ENCODE results near the gene MAB21L4. TPM values are rescaled to one million over a fixed set of nuclear protein-coding genes. Genes with fewer than 3 reads are reported as not detected.

The MAB21L4 gene
- polyA plus RNA-seq, 1 experiment, result not detected

DNA sequence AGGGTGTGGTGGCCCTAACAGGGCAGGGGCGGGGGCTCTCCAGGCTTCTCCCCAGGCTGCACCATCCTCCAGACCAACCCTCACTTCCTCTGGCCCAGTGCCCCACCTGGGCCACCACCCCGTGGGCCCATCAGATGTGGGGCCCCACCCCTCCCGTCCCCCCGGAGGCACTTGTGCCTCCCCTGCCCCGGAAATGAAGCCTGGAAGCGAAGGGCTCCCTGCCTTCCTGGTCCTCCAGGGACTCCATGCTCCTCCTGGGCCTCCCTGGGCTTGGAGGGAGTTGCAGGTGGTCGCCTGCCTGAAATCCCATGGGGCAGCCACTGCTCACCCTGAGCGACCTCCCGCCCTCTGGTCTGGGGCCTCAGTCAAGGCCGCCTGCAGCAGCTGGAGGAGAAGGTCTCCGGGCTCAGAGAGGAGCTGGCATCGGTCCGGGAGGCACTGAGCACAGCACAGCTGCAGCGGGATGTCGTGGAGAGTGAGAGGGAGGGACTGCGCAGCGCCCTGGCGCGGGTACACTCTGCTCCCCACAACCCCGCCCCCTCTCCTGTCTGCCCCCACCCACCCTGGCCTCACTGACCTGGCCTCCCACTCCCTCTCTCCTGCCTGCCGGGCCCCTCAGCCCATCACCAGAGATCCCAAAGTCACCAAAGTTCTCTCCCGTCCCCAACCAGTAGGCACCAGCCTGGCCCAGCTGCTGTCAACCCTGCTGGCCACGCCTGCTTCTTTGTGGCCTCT is 38.2 kb upstream of the MAB21L4 start:
- Histone ChIP-seq H3K9me3 (ENCODE audit: control insufficient read depth, insufficient read depth, low read length) (peaks cover 4% of the 10 kb centered on the region), H3K4me3 (ENCODE audit: low read depth, low read length) (no peak overlapping the region), H3K27ac (ENCODE audit: low read depth, low read length) (no peak overlapping the region), H3K27me3 (ENCODE audit: control insufficient read depth, insufficient read depth, low read length) (peaks cover 29% of the 10 kb centered on the region)
- ChIA-PET CTCF (interaction anchor here (0.6 kb wide), 1 partner anchor 144 kb away, joined by 3 read pairs; no protein-coding TSS in a partner anchor), POLR2A (no interaction called here)
- TF ChIP-seq CTCF (IDR thresholded peaks at IDR 0.05; ENCODE audit: low read depth, low read length), result no peak
- no peak for DNase-seq (ENCODE audit: low read depth, low spot score)

DNA sequence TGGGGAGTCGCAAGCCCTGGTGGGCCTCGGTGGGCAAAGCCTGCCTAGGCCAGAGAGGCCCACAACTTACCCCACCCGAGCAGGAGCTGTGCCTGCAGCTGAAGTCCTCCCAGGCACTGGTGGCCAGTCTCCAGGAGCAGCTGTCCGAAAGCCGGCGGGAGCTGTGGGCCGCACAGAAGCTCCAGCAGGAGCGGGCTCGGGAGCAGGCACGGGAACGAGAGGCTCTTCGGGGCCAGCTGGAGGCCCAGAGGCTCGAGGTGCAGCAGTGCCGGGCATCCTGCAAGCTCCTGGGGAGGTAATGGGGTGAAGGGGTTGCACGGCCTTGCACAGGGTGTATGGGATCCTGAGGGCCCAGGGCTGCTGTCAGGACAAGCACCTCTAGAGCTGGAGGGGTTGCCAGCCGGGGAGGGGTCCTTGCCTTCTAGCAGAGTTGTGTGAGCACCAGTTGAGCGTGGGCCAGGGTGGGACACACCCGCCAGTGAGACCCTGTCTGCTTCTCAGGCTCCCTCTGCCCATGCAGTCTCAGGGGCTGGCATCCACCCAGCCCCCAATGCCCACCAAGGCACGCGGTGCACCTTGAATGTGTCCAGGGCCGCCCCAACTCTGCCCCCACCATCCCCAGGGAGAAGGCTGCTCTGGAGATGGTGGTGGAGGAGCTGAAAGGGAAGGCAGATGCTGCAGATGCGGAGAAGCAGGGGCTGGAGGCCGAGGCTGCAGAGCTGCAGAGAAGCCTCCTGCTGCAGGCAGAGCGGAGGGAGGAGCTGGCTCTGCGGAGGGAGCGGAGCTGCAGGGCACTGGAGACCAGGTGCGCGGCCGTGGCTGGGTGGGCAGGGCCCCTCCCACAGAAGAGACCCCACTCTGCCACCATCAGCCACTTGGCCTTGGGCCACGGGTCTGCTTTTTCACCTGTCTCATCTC is 37.4 kb upstream of the MAB21L4 start:
- H3K27ac ChIP-seq (ENCODE audit: low read depth, low read length), result no peak overlapping the region
- POLR2A ChIA-PET, result no interaction called here
- no peak for TF ChIP-seq CTCF (IDR thresholded peaks at IDR 0.05; ENCODE audit: low read depth, low read length)
- CTCF ChIA-PET, result no interaction called here
- no peak overlapping the region for H3K4me3 ChIP-seq (ENCODE audit: low read depth, low read length)
- DNase-seq (ENCODE audit: low read depth, low spot score), result no peak
- H3K9me3 ChIP-seq (ENCODE audit: control insufficient read depth, insufficient read depth, low read length), result peaks cover 8% of the 10 kb centered on the region
- H3K27me3 ChIP-seq (ENCODE audit: control insufficient read depth, insufficient read depth, low read length), result peaks cover 30% of the 10 kb centered on the region

GRCh38 chr2:240932724-240933047 is 36.7 kb upstream of the MAB21L4 start:
- no peak overlapping the region for H3K4me3 ChIP-seq (ENCODE audit: low read depth, low read length)
- CTCF ChIA-PET, result no interaction called here
- no peak for TF ChIP-seq CTCF (IDR thresholded peaks at IDR 0.05; ENCODE audit: low read depth, low read length)
- no peak overlapping the region for H3K27ac ChIP-seq (ENCODE audit: low read depth, low read length)
- no peak for DNase-seq (ENCODE audit: low read depth, low spot score)
- POLR2A ChIA-PET, result no interaction called here
- peaks cover 28% of the 10 kb centered on the region for H3K27me3 ChIP-seq (ENCODE audit: control insufficient read depth, insufficient read depth, low read length)
- H3K9me3 ChIP-seq (ENCODE audit: control insufficient read depth, insufficient read depth, low read length), result peaks cover 8% of the 10 kb centered on the region

DNA sequence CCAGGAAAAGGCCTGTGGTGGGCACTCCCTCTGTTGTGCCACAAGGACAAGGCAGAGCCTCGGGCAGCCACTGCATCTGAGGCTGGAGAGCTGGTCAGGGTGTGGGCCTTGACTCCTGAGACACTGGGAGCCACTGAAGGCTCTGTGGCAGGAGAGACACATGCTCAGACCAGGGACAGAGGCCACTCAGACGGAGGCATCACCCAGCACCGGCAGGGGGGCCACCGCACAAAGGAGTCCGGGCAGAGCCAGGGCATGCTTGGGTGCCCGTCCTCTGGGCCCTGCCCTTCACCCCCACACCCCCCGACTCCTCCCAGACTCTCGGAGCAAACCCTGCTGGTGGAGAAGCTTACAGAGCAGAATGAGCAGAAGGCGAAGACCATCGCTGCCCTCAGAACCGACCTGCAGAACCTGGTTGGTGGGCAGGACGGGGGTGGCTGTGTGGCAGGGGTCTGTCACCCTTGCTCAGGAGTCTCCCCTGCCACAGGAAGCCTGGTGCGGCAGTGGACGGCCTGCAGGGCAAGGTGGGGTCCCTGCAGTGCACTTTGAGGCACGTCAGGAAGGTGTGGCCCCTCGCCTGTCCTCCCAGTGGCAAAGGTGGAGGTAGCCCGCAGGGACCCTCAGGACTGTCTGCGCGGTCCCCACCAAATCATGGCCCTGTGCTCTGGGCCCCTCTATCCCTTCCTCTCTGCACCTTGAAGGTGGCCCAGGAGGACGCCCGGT is 36.2 kb upstream of the MAB21L4 start:
- Histone ChIP-seq H3K9me3 (ENCODE audit: control insufficient read depth, insufficient read depth, low read length) (peaks cover 8% of the 10 kb centered on the region), H3K4me3 (ENCODE audit: low read depth, low read length) (no peak overlapping the region), H3K27me3 (ENCODE audit: control insufficient read depth, insufficient read depth, low read length) (peaks cover 28% of the 10 kb centered on the region), H3K27ac (ENCODE audit: low read depth, low read length) (no peak overlapping the region)
- no peak for TF ChIP-seq CTCF (IDR thresholded peaks at IDR 0.05; ENCODE audit: low read depth, low read length)
- ChIA-PET POLR2A (no interaction called here), CTCF (no interaction called here)
- no peak for DNase-seq (ENCODE audit: low read depth, low spot score)

Data from AG04450 (cell line).